T-cell (primary cell): Measurements from ENCODE around the gene COX7A2L. TPM values are rescaled to one million over a fixed set of nuclear protein-coding genes. Genes with fewer than 3 reads are reported as not detected.

Experiments used
- ATAC-seq, 4 experiments: fragments of 200-7000 bp in 3 of 4; fragments of 150-1000 bp in 1 of 4; cut with Tn5 transposase; replicated peaks in 1 of 4; 1 replicate in 3 of 4; 2 replicates in 1 of 4; pipeline ENCODE4 v1.10.0; 2021; ENCODE audit warnings: moderate library complexity in 3 of 4, mild to moderate bottlenecking in 2 of 4, moderate number of reproducible peaks in 1 of 4
- CTCF ChIA-PET, 2 donors: fragments of 300-600 bp; sonication (Branson Sonifier 250); formaldehyde crosslinking; loops; one replicate each; lab custom pipeline; 2022; ENCODE audit warnings: antibody characterized with exemption in 2 of 2; lab: Charles Lee
- POLR2A ChIA-PET, 2 donors: fragments of 300-600 bp; sonication (Branson Sonifier 250); formaldehyde crosslinking; loops; one replicate each; lab custom pipeline; 2022; ENCODE audit warnings: antibody characterized with exemption in 2 of 2; lab: Charles Lee
- DNase-seq, 35 experiments: peaks; one replicate each; pipeline versions ENCODE4 v3.0.0 to v3.0.0-alpha.2; 2013 to 2023
- H3K27ac ChIP-seq: one replicate; pipeline ENCODE4 v1.5.1; 2013; ENCODE audit warnings: low read length
- H3K27me3 ChIP-seq, 2 experiments: replicated peaks in 1 of 2; 1 replicate in 1 of 2; 2 replicates in 1 of 2; pipeline versions ENCODE4 v1.6.1 to v1.7.0; 2013; ENCODE audit warnings: low read length in 1 of 2, mixed read lengths in 1 of 2; ENCODE audit not compliant: control insufficient read depth in 2 of 2, insufficient read depth in 2 of 2; ENCODE audit errors: extremely low read depth in 1 of 2
- H3K36me3 ChIP-seq, 2 donors: 1 replicate in 1 of 2; 2 replicates in 1 of 2; pipeline versions ENCODE4 v1.6.1 to v1.7.0; 2013; ENCODE audit warnings: low read length in 1 of 2; ENCODE audit not compliant: control insufficient read depth in 2 of 2, insufficient read depth in 1 of 2; ENCODE audit errors: extremely low read depth in 1 of 2
- H3K4me1 ChIP-seq, 2 experiments: 1 replicate in 1 of 2; 2 replicates in 1 of 2; pipeline versions ENCODE4 v1.6.1 to v1.7.0; 2013; ENCODE audit warnings: low read length in 2 of 2, mixed read lengths in 1 of 2; ENCODE audit not compliant: insufficient read depth in 2 of 2, control insufficient read depth in 1 of 2; ENCODE audit errors: extremely low read depth in 1 of 2
- H3K4me3 ChIP-seq, 2 donors: 1 replicate in 1 of 2; 2 replicates in 1 of 2; pipeline versions ENCODE4 v1.5.1 to v1.7.0; 2013; ENCODE audit warnings: mild to moderate bottlenecking in 2 of 2, low read length in 1 of 2, moderate library complexity in 1 of 2; ENCODE audit not compliant: control insufficient read depth in 1 of 2; ENCODE audit errors: extremely low read depth in 1 of 2
- H3K9me3 ChIP-seq: 2 replicates; pipeline ENCODE4 v1.7.0; 2013
- H3K27ac Mint-ChIP-seq, 2 donors: one replicate each; pipeline ENCODE4 v1.8.0; 2020 to 2021; ENCODE audit warnings: mild to moderate bottlenecking in 2 of 2, mixed read lengths in 2 of 2
- H3K27me3 Mint-ChIP-seq, 2 donors: one replicate each; pipeline ENCODE4 v1.8.0; 2021 to 2022; ENCODE audit warnings: mixed read lengths in 2 of 2
- H3K36me3 Mint-ChIP-seq: one replicate; pipeline ENCODE4 v1.8.0; 2021; ENCODE audit warnings: mixed read lengths
- H3K4me1 Mint-ChIP-seq, 3 donors: one replicate each; pipeline ENCODE4 v1.8.0; 2020 to 2022; ENCODE audit warnings: mixed read lengths in 3 of 3, mild to moderate bottlenecking in 1 of 3
- H3K4me3 Mint-ChIP-seq, 3 donors: one replicate each; pipeline ENCODE4 v1.8.0; 2020 to 2022; ENCODE audit warnings: mild to moderate bottlenecking in 3 of 3, mixed read lengths in 3 of 3, moderate library complexity in 3 of 3
- H3K9me3 Mint-ChIP-seq, 3 donors: one replicate each; pipeline ENCODE4 v1.8.0; 2020 to 2022; ENCODE audit warnings: mixed read lengths in 3 of 3
- WGBS: methylation state at CpG from one replicate; pipeline ENCODE4 v1.1.5; 2013; ENCODE audit warnings: missing lambda C conversion rate; ENCODE audit not compliant: insufficient coverage; 5-methylcytosine and 5-hydroxymethylcytosine counted together
- total RNA-seq, 35 experiments: library from RNA in 6 of 35; stranded (reverse) in 6 of 35; fragments of 120-200 nt in 1 of 35; gene quantifications; one replicate each; pipeline versions ENCODE4 v1.2.1 to v1.2.4 and lab custom pipeline; 2013 to 2026

The COX7A2L gene
- total RNA-seq, 5 donors from 2014 or later (not counting 1 experiment from before 2014, with no cell fraction given) = 59.6 to 76.4 (median 72.6) TPM

GRCh38 chr2:42319265-42319664 is 41.8 kb downstream of the COX7A2L start:
- Histone ChIP-seq H3K36me3 (peaks cover 3 to 64% of the 10 kb centered on the region in 2 donors), H3K9me3 (no peaks in the 10 kb centered on the region), H3K4me3 (no peak overlapping the region), H3K4me1 (peaks cover 0 to 4% of the 10 kb centered on the region in 2 experiments), H3K27me3 (no peaks in the 10 kb centered on the region), H3K27ac (no peak overlapping the region)
- Mint-ChIP-seq H3K36me3 (peaks cover 58% of the 10 kb centered on the region), H3K4me3 (no peak overlapping the region), H3K27ac (peak overlapping the region; percentile 46 to 73), H3K9me3 (no peaks in the 10 kb centered on the region), H3K4me1 (peaks cover 39 to 50% (median 45%) of the 10 kb centered on the region in 3 donors), H3K27me3 (no peaks in the 10 kb centered on the region)
- no peak for ATAC-seq
- POLR2A ChIA-PET = no interaction called here
- no peak for DNase-seq
- CTCF ChIA-PET = interaction anchor here (0.8 to 1.3 kb wide), 2 partner anchors 9 kb away, joined by 3 to 6 read pairs; no protein-coding TSS in a partner anchor
- 96% methylated on average over 3 of the region's 5 CpGs for WGBS

- Mint-ChIP-seq H3K27me3 (no peaks in the 10 kb centered on the region), H3K9me3 (no peaks in the 10 kb centered on the region), H3K4me3 (no peak overlapping the region), H3K4me1 (peaks cover 39 to 50% (median 45%) of the 10 kb centered on the region in 3 donors), H3K36me3 (peaks cover 56% of the 10 kb centered on the region), H3K27ac (peak overlapping the region; percentile 87 to 90)
- ChIA-PET POLR2A (no interaction called here), CTCF (no interaction called here)
- DNase-seq = no peak
- H3K27me3 ChIP-seq = no peaks in the 10 kb centered on the region
- peaks cover 3 to 66% of the 10 kb centered on the region in 2 donors for H3K36me3 ChIP-seq
- H3K4me1 ChIP-seq = peaks cover 0 to 4% of the 10 kb centered on the region in 2 experiments
- peak overlapping the region; percentile 2 for H3K27ac ChIP-seq
- H3K4me3 ChIP-seq = no peak overlapping the region
- no peaks in the 10 kb centered on the region for H3K9me3 ChIP-seq
- ATAC-seq = no peak
These were observed 43.1 kb downstream of the COX7A2L start for GRCh38 chr2:42317945-42318344.

GRCh38 chr2:42317486-42317885 is 43.5 kb downstream of the COX7A2L start:
- ATAC-seq (peak in 2 of 4 experiments; percentile 48 to 60), DNase-seq (no peak)
- Histone ChIP-seq H3K27ac (peak overlapping the region; percentile 2), H3K4me3 (no peak overlapping the region), H3K9me3 (no peaks in the 10 kb centered on the region), H3K4me1 (peaks cover 0 to 4% of the 10 kb centered on the region in 2 experiments), H3K36me3 (peaks cover 3 to 65% of the 10 kb centered on the region in 2 donors), H3K27me3 (no peaks in the 10 kb centered on the region)
- Mint-ChIP-seq H3K4me1 (peaks cover 39 to 48% (median 42%) of the 10 kb centered on the region in 3 donors), H3K9me3 (no peaks in the 10 kb centered on the region), H3K27ac (peak overlapping the region; percentile 87 to 90), H3K4me3 (peak overlapping the region in 1 of 3 donors; percentile 36), H3K36me3 (peaks cover 51% of the 10 kb centered on the region), H3K27me3 (no peaks in the 10 kb centered on the region)
- CTCF ChIA-PET = no interaction called here
- POLR2A ChIA-PET = no interaction called here
- 83% methylated on average over 2 of the region's 3 CpGs for WGBS

GRCh38 chr2:42316910-42317309 is 44.1 kb downstream of the COX7A2L start:
- Histone ChIP-seq H3K4me1 (peaks cover 0 to 4% of the 10 kb centered on the region in 2 experiments), H3K9me3 (no peaks in the 10 kb centered on the region), H3K27me3 (no peaks in the 10 kb centered on the region), H3K27ac (peak overlapping the region; percentile 15), H3K36me3 (peaks cover 3 to 61% of the 10 kb centered on the region in 2 donors), H3K4me3 (no peak overlapping the region)
- Mint-ChIP-seq H3K27ac (peak overlapping the region; percentile 87 to 90), H3K4me1 (peaks cover 38 to 45% (median 39%) of the 10 kb centered on the region in 3 donors), H3K9me3 (no peaks in the 10 kb centered on the region), H3K27me3 (no peaks in the 10 kb centered on the region), H3K36me3 (peaks cover 52% of the 10 kb centered on the region), H3K4me3 (no peak overlapping the region)
- ChIA-PET CTCF (no interaction called here), POLR2A (no interaction called here)
- DNase-seq = no peak
- peak in 1 of 4 experiments; percentile 14 for ATAC-seq
- 50% methylated on average over 2 of the region's 3 CpGs for WGBS

GRCh38 chr2:42315844-42316470 is 45.1 kb downstream of the COX7A2L start:
- DNase-seq (no peak), ATAC-seq (no peak)
- Histone ChIP-seq H3K4me1 (peaks cover 0 to under 1% of the 10 kb centered on the region in 2 experiments), H3K27ac (no peak overlapping the region), H3K27me3 (no peaks in the 10 kb centered on the region), H3K36me3 (peaks cover 3 to 63% of the 10 kb centered on the region in 2 donors), H3K9me3 (no peaks in the 10 kb centered on the region), H3K4me3 (no peak overlapping the region)
- Mint-ChIP-seq H3K9me3 (no peaks in the 10 kb centered on the region), H3K27ac (peak overlapping the region; percentile 87 to 90), H3K4me1 (peaks cover 29 to 37% (median 32%) of the 10 kb centered on the region in 3 donors), H3K27me3 (no peaks in the 10 kb centered on the region), H3K36me3 (peaks cover 45% of the 10 kb centered on the region), H3K4me3 (no peak overlapping the region)
- WGBS = no CpG with 5 or more reads among the region's 6 CpGs
- CTCF ChIA-PET = interaction anchor here in 1 of 2 donors (0.6 kb wide), 1 partner anchor 1225 kb away, joined by 3 read pairs; no protein-coding TSS in a partner anchor
- POLR2A ChIA-PET = no interaction called here

GRCh38 chr2:42314892-42315468 is 46.0 kb downstream of the COX7A2L start:
- H3K4me3 ChIP-seq = no peak overlapping the region
- no CpG with 5 or more reads among the region's 3 CpGs for WGBS
- H3K4me1 ChIP-seq = no peaks in the 10 kb centered on the region
- ChIA-PET POLR2A (no interaction called here), CTCF (no interaction called here)
- peaks cover 3 to 61% of the 10 kb centered on the region in 2 donors for H3K36me3 ChIP-seq
- peak overlapping the region; percentile 68 to 72 for H3K27ac Mint-ChIP-seq
- ATAC-seq = no peak
- no peaks in the 10 kb centered on the region for H3K27me3 ChIP-seq
- no peaks in the 10 kb centered on the region for H3K9me3 ChIP-seq
- DNase-seq = no peak
- no peaks in the 10 kb centered on the region for H3K27me3 Mint-ChIP-seq
- H3K36me3 Mint-ChIP-seq = peaks cover 41% of the 10 kb centered on the region
- H3K4me3 Mint-ChIP-seq = no peak overlapping the region
- H3K27ac ChIP-seq = no peak overlapping the region
- H3K4me1 Mint-ChIP-seq = peaks cover 24 to 33% (median 27%) of the 10 kb centered on the region in 3 donors
- no peaks in the 10 kb centered on the region for H3K9me3 Mint-ChIP-seq
